ELF-1 (cell line): ENCODE measurements around the gene C11orf97.
"Not testable (repeated sequence)": the region's sequence is repeated elsewhere in the genome, so short reads cannot be mapped to it uniquely, and the experiment has no call there.

Experiments
- DNase-seq: peaks from one replicate; pipeline ENCODE4 v3.0.0-alpha.2; 2016; ENCODE audit warnings: low read depth, low spot score

Gene C11orf97

DNA sequence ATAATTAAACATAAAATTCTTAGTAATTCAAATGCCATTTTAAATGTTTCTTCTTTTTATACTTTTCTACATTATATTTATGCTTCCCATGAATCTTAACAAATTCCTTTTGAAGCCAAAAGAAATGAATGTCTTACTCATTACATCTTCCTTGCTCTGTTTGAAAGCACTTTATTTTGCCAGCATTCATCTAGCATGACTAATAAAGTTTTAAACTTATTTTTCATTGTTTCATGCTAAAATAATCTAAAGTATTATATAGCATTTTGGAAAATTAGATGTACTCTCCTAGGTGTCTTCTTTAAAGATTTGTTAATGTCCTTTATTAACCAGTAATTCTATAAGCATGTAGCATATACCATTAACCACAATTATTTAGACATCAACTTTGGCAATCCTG lies 45.2 kb downstream of the C11orf97 start:
- DNase-seq: no peak

DNA sequence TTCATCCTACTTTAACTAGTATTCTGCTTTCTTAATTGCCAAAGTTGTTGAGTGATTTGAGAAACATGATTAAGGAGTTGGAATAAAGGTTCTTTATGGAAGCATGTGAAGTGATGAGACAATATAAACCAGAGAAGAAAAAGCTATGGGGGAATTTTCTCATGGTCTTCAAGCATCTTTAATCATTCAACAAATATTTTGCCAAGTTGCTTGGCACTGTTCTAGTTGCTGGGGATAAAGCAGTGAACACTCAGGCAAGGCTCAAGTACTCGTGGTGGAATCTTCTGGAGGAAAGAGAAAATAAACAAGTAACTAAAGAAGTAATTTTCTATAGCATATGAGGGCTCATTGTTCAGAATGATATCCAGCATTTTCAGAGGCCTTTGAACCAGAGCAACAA lies 45.7 kb downstream of the C11orf97 start:
- no peak for DNase-seq

DNA sequence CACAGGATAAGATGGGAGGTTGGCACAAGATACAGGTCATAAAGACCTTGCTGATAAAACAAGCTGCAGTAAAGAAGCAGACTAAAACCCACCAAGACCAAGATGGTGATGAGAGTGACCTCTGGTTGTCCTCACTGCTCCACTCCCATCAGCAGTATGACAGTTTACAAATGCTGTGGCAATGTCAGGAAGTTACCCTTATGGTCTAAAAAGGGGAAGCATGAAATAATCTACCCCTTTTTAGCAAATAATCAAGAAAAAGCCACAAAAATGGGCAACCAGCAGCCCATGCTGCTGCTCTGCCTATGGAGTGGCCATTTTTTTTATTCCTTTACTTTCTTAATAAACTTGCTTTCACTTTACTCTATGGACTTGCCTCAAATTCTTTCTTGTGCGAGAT lies 46.2 kb downstream of the C11orf97 start:
- no peak for DNase-seq

DNA sequence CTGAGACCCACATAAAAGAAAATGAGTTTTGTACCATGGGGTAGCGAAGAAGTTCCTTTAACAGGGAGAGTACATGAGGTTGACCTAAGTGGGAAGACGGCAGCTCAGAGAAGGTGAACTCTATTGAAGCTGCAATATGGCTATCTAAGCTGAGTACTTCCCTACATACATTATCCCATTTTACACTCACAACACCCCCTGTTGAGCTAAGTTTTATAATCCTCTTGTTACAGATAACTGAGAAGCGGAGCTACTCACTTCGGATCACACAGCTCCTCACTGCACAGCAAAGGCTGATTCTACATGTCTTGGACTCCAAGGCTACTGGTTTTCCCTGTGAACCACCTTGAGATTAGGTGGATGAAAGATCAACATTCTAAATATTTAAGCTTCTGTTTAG lies 46.7 kb downstream of the C11orf97 start:
- DNase-seq: no peak

DNA sequence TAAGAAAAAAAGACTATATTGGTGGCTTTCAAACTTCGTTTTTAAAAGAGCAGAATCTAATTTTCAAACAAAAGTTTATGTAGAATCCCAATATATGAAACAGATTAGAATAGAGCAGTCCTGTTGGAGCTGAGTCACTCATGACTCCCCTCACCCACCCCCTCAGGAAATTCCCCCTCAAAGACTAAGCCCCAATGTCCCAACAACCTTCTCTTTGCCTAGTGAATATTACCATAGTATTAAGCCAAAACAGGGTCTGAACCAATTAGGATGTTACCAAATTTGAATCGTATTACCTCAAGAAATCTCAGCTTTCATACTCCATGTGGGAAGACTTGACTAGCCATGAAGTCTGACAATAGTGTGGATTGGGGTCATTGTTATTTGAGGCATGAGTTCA lies 47.1 kb downstream of the C11orf97 start:
- no peak for DNase-seq

DNA sequence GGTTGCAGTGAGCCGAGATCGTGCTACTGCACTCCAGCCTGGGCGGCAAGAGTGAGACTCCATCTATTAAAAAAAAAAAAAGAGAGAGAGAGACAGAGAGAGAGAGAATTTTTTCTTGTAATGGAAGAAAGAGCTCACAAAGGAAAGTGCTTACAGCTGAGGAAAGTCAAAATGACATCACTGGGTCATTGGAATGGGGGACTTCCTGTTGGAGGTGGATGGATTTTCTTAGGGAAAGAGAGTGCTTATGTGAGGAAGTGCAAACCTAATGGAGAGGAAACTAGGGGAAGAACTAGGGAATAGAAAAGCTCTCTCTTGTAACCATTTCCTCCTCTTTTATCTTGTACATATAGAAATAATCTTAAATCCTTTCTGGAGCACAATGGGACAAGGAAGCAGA lies 48.6 kb downstream of the C11orf97 start:
- no peak for DNase-seq

DNA sequence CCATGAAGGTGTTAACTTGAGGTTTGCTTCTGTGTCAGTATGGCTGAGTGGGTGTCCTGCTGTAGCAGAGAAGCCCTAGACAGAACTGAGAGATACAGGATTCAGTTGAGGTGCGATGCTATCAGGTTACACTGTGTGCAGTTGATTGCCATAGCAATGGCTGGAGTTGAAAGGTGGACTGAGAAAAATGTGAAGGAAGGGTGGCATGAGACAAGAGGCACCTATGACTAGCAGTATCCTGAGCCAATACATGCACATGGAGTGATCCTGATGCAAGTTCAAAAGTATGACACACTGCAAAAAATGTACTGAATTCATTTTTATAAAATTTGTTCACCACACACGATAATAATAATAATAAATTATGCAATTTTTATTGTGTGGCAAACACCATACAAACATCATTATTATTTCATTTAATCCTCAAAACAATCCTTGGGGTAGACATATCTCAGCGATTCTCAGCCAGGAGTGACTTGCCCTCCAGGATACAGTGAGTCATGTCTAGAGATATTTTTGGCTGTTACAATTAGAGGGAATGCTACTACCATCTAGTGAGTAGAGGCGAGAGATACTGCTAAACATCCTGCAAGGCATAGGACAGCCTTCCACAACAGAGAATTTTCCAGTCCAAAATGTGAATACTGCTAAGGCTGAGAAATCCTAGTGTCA lies 51.1 kb downstream of the C11orf97 start:
- no peak for DNase-seq

DNA sequence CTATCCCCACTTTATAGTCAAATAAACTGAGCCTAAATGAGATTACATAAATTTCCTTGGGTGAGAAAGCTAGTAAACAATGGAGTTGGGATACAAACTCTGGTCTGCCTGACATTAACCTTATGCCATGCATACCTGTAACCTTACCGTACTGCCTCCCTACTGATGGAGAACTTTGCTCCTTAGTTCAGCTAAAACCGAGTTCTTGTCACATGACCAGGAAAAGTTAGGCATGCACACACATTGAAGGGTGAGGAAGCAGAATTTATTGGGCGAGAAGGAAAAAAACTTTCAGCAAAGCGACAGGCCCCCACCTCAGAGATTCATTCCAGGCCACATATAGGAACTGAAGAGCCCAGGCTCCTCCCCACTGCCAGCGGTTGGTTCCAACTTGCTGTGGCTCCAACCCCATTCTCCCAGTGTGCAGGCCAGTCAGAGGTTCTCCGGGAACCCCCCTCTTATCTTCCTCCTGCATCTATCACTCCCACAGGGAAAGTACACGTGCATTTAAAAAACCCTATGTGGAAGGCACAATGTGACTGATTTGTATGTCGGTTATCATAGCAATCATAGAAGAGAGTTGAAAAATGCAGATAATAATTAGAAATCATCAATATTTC lies 51.7 kb downstream of the C11orf97 start:
- DNase-seq: no peak

DNA sequence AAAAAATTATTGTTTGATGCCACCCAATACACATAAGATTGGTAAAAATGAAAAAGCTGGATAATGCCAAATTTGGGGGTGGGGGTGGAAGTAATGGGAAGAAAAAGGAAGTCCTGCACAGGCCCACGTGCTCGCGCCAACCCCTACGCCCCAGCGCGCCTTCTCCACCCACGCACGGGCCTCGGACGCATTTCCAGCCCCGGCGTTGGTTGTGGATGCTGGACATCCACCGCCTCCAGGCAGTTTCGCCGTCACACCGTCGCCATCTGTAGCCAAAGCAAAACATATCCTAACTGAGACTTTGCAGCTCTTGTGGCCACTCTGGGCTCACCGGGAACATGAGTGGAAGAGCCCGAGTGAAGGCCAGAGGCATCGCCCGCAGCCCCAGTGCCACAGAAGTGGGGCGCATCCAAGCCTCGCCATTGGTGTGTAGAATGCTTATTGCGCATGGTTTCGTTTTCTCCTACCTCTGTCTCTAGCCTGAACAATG lies 55.0 kb downstream of the C11orf97 start, which contains the start of gene PIWIL4:
TSS of gene PIWIL4 (plus strand) at position 188 of the 490 bp plus-strand sequence. CDS start at position 339, 151 bp downstream.
- no peak for DNase-seq

DNA sequence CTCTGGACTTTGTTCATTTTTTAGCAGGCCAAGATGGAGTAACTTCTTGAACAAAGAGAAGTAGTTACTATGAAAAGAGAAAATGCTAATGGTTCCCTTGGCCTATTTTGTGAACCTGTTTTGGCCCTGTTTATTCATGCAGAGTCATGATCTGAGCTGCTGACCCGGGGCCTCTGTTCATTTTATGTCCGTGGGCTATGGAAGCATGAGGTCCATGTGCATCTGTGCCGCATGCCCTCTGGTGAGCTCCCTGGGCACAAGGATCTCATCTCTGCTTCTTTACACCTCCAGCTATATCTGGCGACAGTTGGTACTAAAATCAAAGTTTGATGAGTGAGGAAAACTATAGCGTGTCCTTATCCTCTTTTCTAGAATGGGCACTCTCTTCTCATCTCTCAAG lies 55.9 kb downstream of the C11orf97 start:
- DNase-seq: no peak

DNA sequence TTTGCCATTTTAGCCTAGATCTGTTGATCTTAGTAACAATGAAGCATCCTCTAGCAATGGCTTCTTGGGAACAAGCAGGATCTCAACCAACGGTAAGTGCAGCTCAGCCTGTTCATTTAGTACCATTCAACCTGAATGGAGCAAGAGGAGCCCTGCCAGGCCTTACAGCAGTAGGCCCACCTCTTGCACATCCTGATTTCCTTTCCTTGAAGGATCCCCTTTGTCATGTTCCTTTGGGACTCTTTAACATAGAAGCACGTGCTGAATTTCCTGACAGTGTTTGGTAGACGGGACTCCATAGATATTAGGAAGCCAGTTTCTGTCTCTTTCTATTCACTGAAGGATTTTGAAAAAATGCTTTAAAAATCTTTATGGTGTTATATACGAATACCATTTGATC lies 56.5 kb downstream of the C11orf97 start:
- DNase-seq: no peak

DNA sequence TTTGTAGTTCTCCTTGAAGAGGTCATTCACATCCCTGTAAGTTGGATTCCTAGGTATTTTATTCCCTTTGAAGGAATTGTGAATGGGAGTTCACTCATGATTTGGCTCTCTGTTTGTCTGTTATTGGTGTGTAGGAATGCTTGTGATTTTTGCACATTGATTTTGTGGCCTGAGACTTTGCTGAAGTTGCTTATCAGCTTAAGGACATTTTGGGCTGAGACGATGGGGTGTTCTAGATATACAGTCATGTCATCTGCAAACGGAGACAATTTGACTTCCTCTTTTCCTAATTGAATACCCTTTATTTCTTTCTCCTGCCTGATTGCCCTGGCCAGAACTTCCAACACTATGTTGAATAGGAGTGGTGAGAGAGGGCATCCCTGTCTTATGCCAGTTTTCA lies 60.7 kb downstream of the C11orf97 start:
- DNase-seq: not testable (repeated sequence)

DNA sequence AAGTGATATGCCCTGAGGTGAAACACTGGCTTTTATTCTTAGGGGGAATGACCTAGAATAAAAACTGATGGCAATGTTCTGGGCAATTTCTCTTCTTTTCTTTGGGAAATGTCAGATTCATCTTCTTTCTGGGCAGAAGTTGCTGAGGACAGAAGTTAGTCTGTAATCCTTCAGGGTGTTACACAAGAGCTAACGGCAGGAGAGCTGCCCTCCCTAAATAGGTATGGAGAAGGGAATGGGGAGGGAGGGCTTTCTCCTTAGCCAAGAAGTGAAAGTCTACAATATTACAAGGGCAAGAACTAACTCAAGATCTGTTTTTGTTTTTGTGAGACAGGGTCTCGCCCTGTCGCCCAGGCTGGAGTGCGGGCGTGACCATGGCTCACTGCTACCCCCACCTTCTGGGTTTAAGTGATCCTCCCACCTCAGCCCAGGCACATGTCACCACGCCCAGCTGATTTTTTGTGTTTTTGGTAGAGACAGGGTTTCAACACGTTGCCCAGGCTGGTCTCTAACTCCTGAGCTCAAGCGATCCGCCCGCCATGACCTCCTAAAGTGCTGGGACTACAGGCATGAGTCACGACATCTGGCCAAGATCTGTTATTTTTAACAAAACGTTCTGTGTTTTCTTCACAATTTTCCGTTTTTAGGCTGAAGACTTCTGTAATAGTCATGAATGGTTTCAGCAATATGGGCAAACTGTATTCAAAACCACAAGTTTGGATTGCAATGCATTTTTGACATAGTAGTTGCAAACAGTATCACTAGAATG lies 62.1 kb downstream of the C11orf97 start:
- DNase-seq: no peak

DNA sequence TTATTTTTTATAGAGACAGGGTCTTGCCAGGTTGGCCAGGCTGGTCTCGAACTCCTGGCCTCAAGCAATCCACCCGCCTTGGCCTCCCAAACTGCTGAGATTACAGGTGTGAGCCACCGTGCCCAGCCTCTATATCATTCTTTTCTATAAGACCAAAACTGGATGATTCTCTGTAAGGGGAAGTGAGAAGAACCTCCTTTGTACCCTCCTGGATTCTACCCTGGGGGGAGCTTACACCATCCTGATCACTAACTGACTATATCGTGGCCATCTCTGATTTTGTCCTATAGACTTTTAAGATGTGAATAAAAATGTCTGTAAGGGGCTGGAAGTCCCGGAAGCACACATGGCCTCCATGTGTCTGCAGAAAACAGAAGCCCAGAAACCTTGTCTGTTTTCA lies 64.0 kb downstream of the C11orf97 start:
- DNase-seq: no peak

DNA sequence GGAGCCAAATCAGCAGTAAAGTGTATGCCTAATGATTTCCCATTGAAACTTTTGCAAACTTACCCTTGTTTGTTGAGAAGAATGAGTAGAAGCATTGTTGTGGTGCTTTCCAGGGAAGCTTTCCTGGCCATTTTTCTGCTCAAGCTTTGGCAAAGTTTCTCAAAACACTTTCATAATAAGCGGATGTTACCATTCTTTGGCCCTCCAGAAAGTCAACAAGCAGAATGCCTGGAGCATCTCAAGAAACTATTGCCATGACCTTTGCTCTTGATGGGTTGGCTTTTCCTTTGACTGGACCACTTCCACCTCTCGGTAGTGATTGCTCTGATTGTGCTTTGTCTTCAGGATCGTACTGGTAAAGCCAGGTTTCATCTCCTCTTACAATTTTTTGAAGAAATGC lies 65.6 kb downstream of the C11orf97 start:
- DNase-seq: no peak
